HG02678 (cell line): ENCODE data around the gene MPZL1.

Source experiments
- ATAC-seq: cut with Tn5 transposase; IDR thresholded peaks from one replicate; pipeline ENCODE4 v1.9.1; 2021; ENCODE audit warnings: mild to moderate bottlenecking, moderate library complexity; ENCODE audit not compliant: unreplicated experiment

The MPZL1 gene

GRCh38 chr1:167694691-167695090 is 27.1 kb upstream of the MPZL1 start:
- ATAC-seq = no peak

- no peak for ATAC-seq
Measured at GRCh38 chr1:167695147-167695546, 26.6 kb upstream of the MPZL1 start.

- no peak for ATAC-seq
Measured at GRCh38 chr1:167695756-167696561, 25.8 kb upstream of the MPZL1 start.

- no peak for ATAC-seq
Measured at GRCh38 chr1:167697667-167698141, 24.1 kb upstream of the MPZL1 start.

- ATAC-seq = no peak
Measured at GRCh38 chr1:167698313-167698712, 23.5 kb upstream of the MPZL1 start.

- no peak for ATAC-seq
Measured at GRCh38 chr1:167701510-167701909, 20.3 kb upstream of the MPZL1 start.

GRCh38 chr1:167703557-167703956 is 18.2 kb upstream of the MPZL1 start:
- no peak for ATAC-seq

- no peak for ATAC-seq
Measured at GRCh38 chr1:167704715-167705114, 17.1 kb upstream of the MPZL1 start.

GRCh38 chr1:167705250-167705649 is 16.5 kb upstream of the MPZL1 start:
- no peak for ATAC-seq

- no peak for ATAC-seq
Measured at GRCh38 chr1:167706363-167706762, 15.4 kb upstream of the MPZL1 start.

- ATAC-seq = peak; percentile 47
Measured at GRCh38 chr1:167706931-167707877, 14.6 kb upstream of the MPZL1 start.

- ATAC-seq = no peak
Measured at GRCh38 chr1:167707942-167708341, 13.8 kb upstream of the MPZL1 start.

GRCh38 chr1:167708940-167709389 is 12.8 kb upstream of the MPZL1 start:
- ATAC-seq = peak; percentile 45

GRCh38 chr1:167710836-167711235 is 10.9 kb upstream of the MPZL1 start:
- no peak for ATAC-seq

GRCh38 chr1:167711797-167712196 is 10.0 kb upstream of the MPZL1 start:
- no peak for ATAC-seq

GRCh38 chr1:167713330-167714081 is 8.3 kb upstream of the MPZL1 start:
- ATAC-seq = no peak

- peak; percentile 52 for ATAC-seq
Measured at GRCh38 chr1:167714098-167714438, 7.7 kb upstream of the MPZL1 start.

GRCh38 chr1:167714439-167715156 is 7.2 kb upstream of the MPZL1 start:
- peak; percentile 50 for ATAC-seq

GRCh38 chr1:167715157-167715999 is 6.4 kb upstream of the MPZL1 start:
- peak; percentile 46 for ATAC-seq

- ATAC-seq = no peak
Measured at GRCh38 chr1:167716000-167716271, 5.8 kb upstream of the MPZL1 start.
